NT2/D1 (cell line): Measurements from ENCODE around the gene HRH2.

ENCODE experiments used
- DNase-seq: peaks from one replicate; pipeline ENCODE4 v3.0.0-alpha.2; 2011; ENCODE audit warnings: low read depth, low spot score
- H3K27me3 ChIP-seq: 2 replicates; pipeline ENCODE4 v1.6.0; 2011; ENCODE audit warnings: mild to moderate bottlenecking; ENCODE audit not compliant: insufficient read length, insufficient read depth
- H3K36me3 ChIP-seq: 2 replicates; pipeline ENCODE4 v1.6.1; 2011; ENCODE audit warnings: mild to moderate bottlenecking, low read length, mixed read lengths; ENCODE audit not compliant: insufficient read depth, insufficient read length
- H3K4me1 ChIP-seq: 2 replicates; pipeline ENCODE4 v1.5.1; 2011; ENCODE audit not compliant: insufficient read depth, insufficient read length
- H3K4me3 ChIP-seq: 2 replicates; pipeline ENCODE4 v1.5.1; 2011; ENCODE audit warnings: low read depth; ENCODE audit not compliant: insufficient read length
- H3K9ac ChIP-seq: 2 replicates; pipeline ENCODE4 v1.6.0; 2011; ENCODE audit warnings: low read depth; ENCODE audit not compliant: insufficient read length
- H3K9me3 ChIP-seq: 2 replicates; pipeline ENCODE4 v1.5.1; 2011; ENCODE audit warnings: mild to moderate bottlenecking, low read length; ENCODE audit not compliant: insufficient read depth
- SUZ12 ChIP-seq: IDR thresholded peaks from 2 replicates; pipeline ENCODE4 v1.6.1; 2011; ENCODE audit not compliant: insufficient read length, insufficient read depth; ENCODE audit errors: extremely low read depth
- YY1 ChIP-seq: IDR thresholded peaks from 2 replicates; pipeline ENCODE4 v1.6.1; 2011; ENCODE audit not compliant: insufficient read length, insufficient read depth
- ZNF274 ChIP-seq: IDR thresholded peaks from 2 replicates; pipeline ENCODE4 v1.6.1; 2011; ENCODE audit warnings: mild to moderate bottlenecking, low read depth, low read length

The HRH2 gene

GRCh38 chr5:175664723-175665122 is 6.9 kb downstream of the HRH2 start:
- H3K4me1 ChIP-seq: peaks cover 3% of the 10 kb centered on the region
- TF ChIP-seq ZNF274: no peak
- TF ChIP-seq YY1: no peak
- TF ChIP-seq SUZ12: no peak

GRCh38 chr5:175666216-175666615 is 8.3 kb downstream of the HRH2 start:
- Histone ChIP-seq H3K9ac (no peak overlapping the region), H3K4me1 (peaks cover 3% of the 10 kb centered on the region), H3K27me3 (no peaks in the 10 kb centered on the region), H3K4me3 (no peak overlapping the region), H3K9me3 (no peaks in the 10 kb centered on the region), H3K36me3 (no peaks in the 10 kb centered on the region)
- DNase-seq: no peak
- no peak for TF ChIP-seq SUZ12
- TF ChIP-seq YY1: no peak
- TF ChIP-seq ZNF274: no peak

More at GRCh38 chr5:175664723-175665122, 6.9 kb downstream of the HRH2 start:
- Histone ChIP-seq H3K4me3 (no peak overlapping the region), H3K9ac (no peak overlapping the region), H3K9me3 (no peaks in the 10 kb centered on the region), H3K27me3 (peaks cover 5% of the 10 kb centered on the region), H3K36me3 (no peaks in the 10 kb centered on the region)
- DNase-seq: no peak

GRCh38 chr5:175668006-175668405 is 10.1 kb downstream of the HRH2 start:
- H3K4me1 ChIP-seq: peaks cover 3% of the 10 kb centered on the region
- H3K27me3 ChIP-seq: no peaks in the 10 kb centered on the region
- TF ChIP-seq YY1: no peak
- TF ChIP-seq ZNF274: no peak
- no peak for TF ChIP-seq SUZ12
- H3K9me3 ChIP-seq: no peaks in the 10 kb centered on the region
- no peak for DNase-seq
- no peak overlapping the region for H3K4me3 ChIP-seq
- H3K9ac ChIP-seq: no peak overlapping the region
- no peaks in the 10 kb centered on the region for H3K36me3 ChIP-seq

GRCh38 chr5:175670372-175670771 is 12.5 kb downstream of the HRH2 start:
- H3K36me3 ChIP-seq: no peaks in the 10 kb centered on the region
- H3K27me3 ChIP-seq: no peaks in the 10 kb centered on the region
- H3K4me3 ChIP-seq: no peak overlapping the region

GRCh38 chr5:175671013-175671412 is 13.1 kb downstream of the HRH2 start:
- DNase-seq: no peak
- no peak overlapping the region for H3K4me3 ChIP-seq
- H3K27me3 ChIP-seq: no peaks in the 10 kb centered on the region
- TF ChIP-seq SUZ12 (no peak), YY1 (no peak), ZNF274 (no peak)
- H3K9ac ChIP-seq: no peak overlapping the region
- H3K9me3 ChIP-seq: no peaks in the 10 kb centered on the region
- H3K4me1 ChIP-seq: peaks cover 3% of the 10 kb centered on the region
- no peaks in the 10 kb centered on the region for H3K36me3 ChIP-seq

More at GRCh38 chr5:175670372-175670771, 12.5 kb downstream of the HRH2 start:
- H3K9me3 ChIP-seq: no peaks in the 10 kb centered on the region
- DNase-seq: no peak
- H3K9ac ChIP-seq: no peak overlapping the region
- TF ChIP-seq ZNF274 (no peak), SUZ12 (no peak), YY1 (no peak)
- H3K4me1 ChIP-seq: peaks cover 3% of the 10 kb centered on the region

- no peak overlapping the region for H3K4me3 ChIP-seq
- no peaks in the 10 kb centered on the region for H3K4me1 ChIP-seq
- no peak overlapping the region for H3K9ac ChIP-seq
- H3K27me3 ChIP-seq: no peaks in the 10 kb centered on the region
- DNase-seq: no peak
- no peaks in the 10 kb centered on the region for H3K36me3 ChIP-seq
- no peak for TF ChIP-seq SUZ12
- TF ChIP-seq ZNF274: no peak
- TF ChIP-seq YY1: no peak
- H3K9me3 ChIP-seq: no peaks in the 10 kb centered on the region
Observed at GRCh38 chr5:175672976-175673648, 15.2 kb downstream of the HRH2 start.

- DNase-seq: no peak
- Histone ChIP-seq H3K4me1 (no peaks in the 10 kb centered on the region), H3K27me3 (no peaks in the 10 kb centered on the region), H3K36me3 (no peaks in the 10 kb centered on the region), H3K9me3 (no peaks in the 10 kb centered on the region), H3K4me3 (no peak overlapping the region), H3K9ac (no peak overlapping the region)
- TF ChIP-seq SUZ12: no peak
- no peak for TF ChIP-seq YY1
- TF ChIP-seq ZNF274: no peak
Observed at GRCh38 chr5:175674731-175675346, 17.0 kb downstream of the HRH2 start.
